Peyer's patch (tissue), 4 donors: ENCODE data around the gene ADCY7.

ENCODE experiments used
- CTCF ChIP-seq, 6 experiments: fragments of 450-650 bp in 4 of 6; fragments of 200-600 bp in 2 of 6; sonication (generic) in 1 of 6; IDR thresholded peaks; one replicate each; pipeline ENCODE4 v1.5.1; 2017 to 2019; ENCODE audit warnings: antibody characterized with exemption in 6 of 6, mild to moderate bottlenecking in 3 of 6, moderate library complexity in 1 of 6
- POLR2A ChIP-seq, 2 donors: fragments of 450-650 bp; IDR thresholded peaks; one replicate each; pipeline ENCODE4 v1.5.1; 2017; ENCODE audit warnings: antibody characterized with exemption in 2 of 2, mild to moderate bottlenecking in 2 of 2, moderate library complexity in 2 of 2

DNA sequence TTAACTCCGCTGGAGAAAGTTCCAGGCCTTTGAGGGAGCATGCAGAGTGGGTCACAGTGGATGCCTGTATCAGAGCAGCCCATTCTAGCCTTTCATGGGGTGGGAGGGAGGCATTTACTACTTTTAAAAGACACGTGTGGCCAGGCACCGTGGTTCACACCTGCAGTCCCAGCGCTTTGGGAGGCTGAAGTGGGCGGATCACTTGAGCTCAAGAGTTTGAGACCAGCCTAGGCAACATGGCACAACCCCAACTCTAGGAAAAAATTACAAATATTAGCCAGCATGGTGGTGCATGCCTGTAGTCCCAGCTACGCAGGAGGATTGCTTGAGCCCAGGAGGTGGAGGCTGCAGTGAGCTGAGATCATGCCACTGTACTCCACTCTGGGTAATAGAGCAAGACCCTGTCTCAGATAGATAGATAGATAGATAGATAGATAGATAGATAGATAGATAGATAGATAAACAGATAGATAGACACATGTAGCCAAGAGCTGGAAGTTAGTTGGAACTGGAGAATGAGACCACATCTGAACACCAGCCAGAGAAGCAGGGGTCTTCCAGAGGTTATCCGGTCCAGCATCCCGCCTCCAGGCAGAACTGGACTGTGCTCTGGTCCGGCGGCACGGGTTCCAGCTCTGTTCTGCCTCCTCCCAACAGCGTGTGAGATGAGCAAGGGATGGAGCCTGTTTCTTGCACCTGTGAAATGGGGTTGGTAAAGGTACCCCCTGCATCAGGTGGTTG lies 3.6 kb downstream of the ADCY7 start:
- TF ChIP-seq CTCF (IDR thresholded peaks at IDR 0.05) (no peak), POLR2A (IDR thresholded peaks at IDR 0.05) (no peak)
